Non-pigmented ciliary epithelial cell (primary cell): Measurements from ENCODE around the gene ADAM8.

Experiments
- DNase-seq: peaks from one replicate; pipeline ENCODE4 v3.0.0-alpha.2; 2010; ENCODE audit warnings: low read depth

ADAM8 gene

DNA sequence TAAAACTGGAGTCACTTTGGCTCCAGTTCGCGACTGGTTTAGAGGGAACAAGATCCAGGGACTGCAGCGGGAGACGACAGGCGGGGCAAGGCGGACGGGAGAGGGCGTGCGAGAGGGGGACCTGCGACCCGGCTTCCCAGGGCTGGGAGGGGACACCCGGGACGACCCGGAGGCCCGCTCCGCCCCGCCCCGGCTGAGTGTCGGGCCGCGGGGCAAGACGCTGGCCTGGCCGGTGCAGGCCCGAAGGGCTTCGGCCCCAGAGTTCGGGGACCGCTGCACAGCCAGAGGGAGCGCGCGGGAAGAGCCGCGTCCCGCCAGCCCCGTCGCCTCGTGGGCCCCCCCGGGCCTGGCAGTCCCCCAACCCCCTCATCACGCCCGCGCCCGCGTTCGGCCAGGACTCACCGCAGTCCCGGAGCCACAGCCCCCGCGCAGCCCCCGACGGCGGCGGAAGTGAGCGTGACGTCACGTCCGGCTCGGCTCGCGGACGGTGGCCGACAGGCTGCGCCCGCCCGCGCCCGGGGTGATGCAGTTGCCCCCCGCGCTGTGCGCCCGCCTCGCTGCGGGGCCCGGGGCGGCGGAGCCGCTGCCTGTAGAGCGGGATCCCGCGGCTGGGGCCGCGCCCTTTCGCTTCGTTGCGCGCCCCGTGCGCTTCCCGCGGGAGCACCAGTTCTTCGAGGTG is 31.9 kb upstream of the ADAM8 start, which contains the start of the genes TUBGCP2 and ZNF511:
TSS of gene TUBGCP2 (minus strand) at position 452 of the 679 bp plus-strand sequence. CDS start 5,931 bp downstream, outside the sequence.
TSS of gene ZNF511 (plus strand) at position 494 of the 679 bp plus-strand sequence. CDS start at position 524, 30 bp downstream.
- DNase-seq, result no peak

DNA sequence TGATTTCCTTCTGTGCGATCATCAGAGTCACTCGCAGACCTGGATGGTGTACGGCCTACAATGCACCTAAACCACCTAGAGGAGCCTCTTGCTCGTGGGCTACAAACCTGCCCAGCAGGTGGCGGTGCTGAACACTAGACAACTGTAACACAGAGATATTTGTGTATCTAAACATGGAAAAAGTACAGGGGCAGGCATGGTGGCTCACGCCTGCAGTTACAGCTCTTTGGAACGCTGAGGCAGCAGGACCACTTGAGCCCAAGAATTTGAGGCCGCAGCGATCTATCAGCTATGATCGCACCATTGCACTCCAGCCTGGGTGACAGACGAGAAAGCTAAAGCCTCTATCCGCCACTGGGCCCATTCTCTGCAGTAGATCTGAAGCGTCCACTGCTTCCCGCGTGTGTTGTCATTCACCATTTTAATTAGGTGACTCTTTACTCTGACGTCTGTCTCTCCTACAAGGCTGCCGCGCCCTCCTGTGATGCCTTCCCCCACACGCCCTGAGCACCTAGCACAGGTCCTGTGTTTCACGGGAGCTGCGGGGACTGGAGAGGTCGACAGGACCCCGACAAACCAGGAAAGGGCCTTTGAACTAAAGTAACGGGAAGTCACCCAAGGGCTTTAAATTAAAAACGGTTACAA is 31.2 kb upstream of the ADAM8 start:
- DNase-seq, result no peak

DNA sequence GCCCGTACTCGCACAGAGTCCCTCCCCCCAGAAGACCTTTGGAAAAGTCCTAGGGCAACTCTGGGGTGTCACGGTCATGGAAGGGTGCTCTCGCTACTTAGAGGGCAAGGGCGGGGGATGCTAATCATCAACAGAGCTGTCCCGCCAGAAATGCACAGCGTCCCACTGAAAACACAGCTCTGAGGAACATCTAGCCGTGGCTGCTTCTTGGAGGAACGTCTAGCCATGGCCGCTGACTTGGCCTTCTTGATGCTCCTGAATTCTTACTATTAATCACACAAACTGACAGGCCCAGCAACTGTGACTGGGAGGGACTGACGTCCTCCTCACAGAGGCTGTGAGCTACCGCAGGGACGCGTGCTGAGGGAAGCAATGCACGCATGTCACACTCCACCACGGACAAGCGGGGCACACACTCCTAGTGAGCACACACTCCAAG is 30.3 kb upstream of the ADAM8 start:
- DNase-seq, result no peak

DNA sequence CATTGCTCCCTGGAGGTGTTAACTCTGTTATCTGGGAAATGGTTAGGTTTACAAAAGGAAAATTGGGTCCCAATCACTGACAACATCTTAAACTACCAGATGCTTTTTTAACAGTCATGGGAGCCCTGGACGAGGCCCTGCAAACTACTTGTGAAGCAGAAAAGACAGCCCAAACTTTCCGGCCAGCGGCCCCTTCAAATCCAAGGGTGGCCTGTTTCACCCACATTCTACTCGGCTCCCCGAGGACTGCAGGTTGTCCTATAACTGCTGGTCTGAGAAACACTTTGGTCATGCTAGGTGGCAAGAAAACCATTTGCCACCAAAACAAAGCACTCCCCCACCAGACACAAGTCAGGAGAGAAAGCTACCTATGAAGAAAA is 29.4 kb upstream of the ADAM8 start:
- DNase-seq, result no peak

DNA sequence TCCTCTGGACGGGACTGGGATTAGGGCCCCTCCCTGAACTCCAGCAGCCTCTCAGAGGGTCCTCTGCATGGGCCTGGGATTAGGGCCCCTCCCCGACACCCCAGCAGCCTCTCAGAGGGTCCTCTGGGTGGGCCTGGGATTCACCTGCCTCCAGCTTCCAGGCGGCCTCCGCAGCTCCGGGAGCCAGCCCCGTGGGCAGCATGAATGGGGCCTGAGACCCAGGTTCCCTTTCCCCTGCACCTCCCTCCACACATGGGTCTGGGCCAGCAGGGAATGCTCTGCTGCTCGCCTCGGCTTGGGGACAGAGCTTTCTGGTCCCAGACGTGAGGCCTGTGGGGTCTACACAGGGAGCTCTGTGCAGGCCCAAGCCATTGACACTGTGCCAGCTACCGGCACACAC is 26.5 kb upstream of the ADAM8 start:
- DNase-seq, result no peak

DNA sequence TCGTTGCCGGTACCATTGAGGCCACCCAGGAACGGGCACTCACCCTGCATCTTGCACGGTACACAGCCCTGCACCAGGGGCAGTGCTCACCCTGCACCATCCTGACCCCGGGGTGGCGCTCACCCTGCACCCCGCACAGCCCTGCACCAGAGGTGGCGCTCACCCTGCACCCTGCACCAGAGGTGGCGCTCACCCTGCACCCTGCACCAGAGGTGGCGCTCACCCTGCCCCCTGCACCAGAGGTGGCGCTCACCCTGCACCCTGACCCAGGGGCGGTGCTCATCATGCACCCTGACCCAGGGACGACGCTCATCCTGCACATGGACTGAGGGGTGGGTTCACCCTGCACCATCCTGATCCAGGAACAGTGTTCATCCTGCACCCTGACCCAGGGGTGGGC is 25.6 kb upstream of the ADAM8 start:
- no peak for DNase-seq

DNA sequence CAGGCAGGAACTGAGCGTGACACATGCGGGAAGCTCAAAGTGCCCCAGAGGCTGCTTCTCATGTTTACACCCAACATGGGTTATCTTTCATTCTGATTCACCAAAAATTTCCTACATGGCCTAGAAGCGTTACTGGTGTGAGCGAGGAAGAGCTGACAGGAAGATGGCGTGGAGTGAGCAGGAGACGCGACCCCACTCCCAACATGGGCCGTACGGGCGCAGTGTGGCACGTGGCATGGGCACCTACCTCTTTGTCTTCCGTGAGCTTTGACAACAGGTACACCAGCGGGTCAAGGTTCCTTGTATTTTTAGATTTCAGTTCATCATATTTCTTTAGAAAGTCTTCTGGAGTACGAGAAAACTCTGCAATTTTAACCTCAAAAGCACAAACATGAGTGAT is 23.1 kb upstream of the ADAM8 start:
- DNase-seq, result no peak

DNA sequence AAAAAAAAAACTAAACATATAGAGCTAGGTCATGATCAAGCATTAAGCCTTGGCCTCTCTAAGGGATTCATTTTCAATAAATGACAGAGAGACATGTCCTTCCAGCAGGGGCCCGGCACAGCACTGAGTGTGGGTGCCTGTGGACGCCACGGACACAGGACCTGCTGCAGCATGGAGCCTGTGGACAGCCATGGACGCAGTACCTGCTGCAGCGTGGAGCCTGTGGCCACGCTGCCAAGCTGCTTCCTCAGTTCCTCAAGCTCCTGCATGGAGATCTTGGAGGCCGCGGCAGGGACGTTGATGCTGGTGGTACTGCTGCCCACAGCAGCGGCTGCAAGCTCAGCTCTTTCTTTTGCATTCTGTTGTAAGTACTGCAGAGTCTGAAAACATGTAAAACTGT is 22.6 kb upstream of the ADAM8 start:
- DNase-seq, result no peak

DNA sequence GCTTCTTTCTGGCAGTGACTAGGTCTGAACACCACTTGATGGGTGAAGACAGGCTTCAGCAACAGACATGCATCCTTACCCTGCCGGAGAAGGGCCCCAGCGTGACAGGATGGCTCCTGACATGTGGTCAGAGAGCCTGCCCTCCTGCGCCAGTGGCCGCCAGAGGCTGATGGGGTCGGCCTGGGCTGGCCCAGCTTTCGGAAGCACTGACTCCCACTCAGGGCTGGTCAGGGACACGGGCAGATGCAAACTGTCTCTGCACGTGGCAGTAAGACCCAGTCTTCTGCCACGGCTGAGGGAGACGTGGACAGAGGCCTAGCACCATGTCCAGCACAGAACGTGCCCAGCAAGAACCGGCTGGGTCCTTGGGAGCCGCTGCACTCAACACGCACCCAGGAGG is 21.8 kb upstream of the ADAM8 start:
- DNase-seq, result no peak

DNA sequence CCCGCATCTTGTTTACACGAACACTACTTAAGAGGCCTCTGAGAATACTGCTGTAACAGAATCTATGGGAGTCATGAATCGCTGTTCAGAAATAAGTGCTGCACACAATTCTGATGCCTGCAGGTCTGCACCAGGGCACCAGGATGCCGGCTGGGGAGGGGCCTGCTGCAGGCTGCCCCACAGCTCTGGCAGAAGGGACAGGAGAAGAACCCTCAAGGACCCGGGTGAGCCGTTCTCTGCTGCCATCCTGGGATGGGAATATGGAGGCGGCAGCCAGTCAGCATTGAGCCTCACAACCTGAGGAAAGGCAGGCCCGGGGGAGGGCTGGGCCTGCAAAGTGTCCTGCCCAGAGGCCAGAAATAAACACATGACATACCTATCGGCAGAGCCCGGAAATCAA is 20.8 kb upstream of the ADAM8 start:
- no peak for DNase-seq

DNA sequence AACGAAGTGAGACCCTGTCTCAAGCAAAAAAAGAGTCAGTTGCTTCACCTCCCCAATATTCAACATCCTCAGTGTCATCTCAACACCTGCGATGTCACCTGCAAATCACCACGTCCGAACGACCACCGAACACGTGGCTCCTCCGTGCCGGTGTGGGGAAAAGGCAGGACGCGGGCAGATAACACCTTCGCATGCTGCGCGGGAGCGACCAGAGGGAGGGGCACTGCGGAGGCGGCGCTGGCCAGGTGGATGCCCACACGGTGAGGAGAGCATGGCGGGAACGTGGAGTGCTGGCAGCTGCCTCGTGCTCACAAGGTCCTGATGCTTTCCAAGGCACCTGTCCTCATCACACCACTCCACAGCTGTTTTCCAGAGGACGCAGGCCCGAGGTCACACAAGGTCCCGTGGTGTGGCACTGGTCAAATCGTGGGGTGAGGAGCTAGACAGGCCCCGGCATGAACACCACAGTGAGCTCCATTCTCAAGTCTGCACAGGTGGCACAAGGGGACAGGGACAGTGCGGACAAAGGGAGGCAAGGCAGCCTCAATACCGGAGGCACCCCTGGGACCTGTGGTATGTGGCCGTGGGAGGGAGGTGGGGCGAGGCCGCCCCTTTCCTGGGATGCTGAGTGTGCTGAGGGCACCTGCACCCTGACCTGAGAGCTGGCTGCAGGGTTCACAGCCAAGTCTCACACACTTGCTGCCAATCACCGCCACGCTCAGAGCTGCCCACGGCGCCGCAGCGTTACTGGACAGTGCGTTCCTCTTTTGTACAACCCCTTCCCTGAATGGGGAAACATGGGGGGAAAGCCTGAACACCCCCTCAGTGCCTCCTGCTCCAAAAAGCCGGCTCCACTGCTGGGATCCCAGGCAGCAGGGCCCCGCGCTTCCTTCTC is 19.0 kb upstream of the ADAM8 start:
- DNase-seq, result no peak

DNA sequence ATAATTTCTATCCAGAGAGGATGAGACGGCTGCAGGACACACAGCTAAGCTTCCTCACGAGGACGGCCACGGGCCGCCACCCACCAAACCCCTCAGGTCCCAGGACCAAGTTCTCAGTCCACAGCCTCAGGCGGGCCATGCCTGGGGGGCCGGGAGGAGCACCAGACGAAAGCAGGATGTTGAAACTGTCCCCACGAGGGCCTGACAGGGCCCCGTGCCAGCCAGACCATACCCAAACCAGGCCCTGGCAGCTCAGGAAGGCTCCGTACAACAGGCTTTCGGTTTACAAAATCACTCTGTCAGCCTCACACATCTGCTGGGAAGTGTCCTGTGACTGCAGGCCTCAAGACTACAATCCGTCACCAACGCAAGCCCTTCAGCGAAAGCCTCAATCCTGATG is 17.5 kb upstream of the ADAM8 start:
- no peak for DNase-seq

DNA sequence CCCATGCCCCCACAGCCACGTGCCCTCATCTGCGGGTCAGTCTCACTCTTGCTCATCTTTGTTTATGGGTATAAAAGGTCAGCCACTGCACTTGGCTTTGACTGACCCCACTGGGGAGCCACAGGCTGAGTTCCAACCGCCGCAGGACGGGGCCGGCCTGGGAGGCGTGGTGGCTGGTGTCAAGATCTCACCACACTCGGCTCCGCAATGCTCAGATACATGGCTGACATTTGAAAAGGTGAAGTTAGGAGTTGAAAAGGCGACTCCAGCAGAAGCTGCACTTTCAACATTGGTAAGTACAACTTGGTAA is 17.1 kb upstream of the ADAM8 start:
- no peak for DNase-seq

DNA sequence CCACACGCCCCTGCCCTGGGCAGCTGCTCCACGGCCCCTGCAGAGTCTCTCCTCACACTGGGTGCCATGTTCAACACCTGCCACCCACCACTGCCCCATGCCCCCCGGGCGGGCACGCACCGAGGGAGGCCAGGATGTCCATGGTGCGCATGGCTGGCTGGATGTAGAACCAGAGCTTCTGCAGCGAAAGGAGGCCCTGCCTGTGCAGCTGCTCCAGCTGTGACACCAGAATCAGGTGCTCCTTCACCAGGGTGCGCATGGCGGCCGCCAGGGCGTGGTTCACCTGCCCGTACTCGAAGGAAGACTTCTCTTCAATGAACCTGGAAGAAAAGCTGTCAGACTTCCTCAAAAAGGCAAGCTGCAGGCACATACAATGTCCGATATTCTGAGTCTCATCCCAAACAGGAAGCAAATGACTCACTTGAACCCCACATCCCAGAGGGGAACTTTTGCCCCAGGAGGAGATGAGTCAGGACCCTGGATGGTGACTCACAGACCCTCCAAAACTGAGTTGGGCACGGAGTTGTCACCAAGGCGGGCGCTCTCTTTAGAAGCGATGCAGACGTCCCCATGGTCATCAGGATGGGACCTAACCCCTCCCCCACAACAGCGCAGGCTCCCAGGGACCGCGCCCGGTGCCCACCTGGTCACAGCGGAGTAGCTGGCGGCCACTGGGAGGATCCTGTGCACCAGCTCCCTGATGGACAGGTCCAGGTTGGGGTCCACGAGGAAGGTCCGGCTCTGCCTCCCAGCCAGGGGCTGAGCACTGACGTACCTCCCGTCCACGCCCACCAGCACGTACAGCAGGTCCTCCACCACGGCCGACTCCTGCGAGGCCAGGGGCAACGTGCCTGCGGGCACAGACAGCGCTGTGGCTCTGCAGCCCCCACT is 16.5 kb upstream of the ADAM8 start:
- peak; percentile 19 for DNase-seq

DNA sequence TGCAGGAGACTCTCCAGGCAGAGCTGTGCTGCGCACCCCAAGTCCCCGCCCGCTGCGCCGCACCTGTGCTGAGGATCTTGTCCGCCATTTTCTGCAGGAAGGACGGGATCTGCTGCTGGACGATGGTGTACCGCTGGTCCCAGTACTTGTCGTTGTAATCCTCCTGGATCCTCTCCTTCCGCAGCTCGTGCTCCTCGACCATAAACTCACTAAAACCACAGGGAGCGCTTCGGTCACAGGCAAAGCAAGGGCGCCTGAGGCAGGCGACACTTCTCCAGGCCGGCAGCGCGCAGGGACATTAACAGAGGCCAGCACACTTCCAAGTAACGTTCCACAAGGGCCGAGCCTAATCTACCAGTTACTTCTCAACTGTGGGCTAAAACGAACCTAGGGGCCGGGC is 13.1 kb upstream of the ADAM8 start:
- DNase-seq, result no peak

DNA sequence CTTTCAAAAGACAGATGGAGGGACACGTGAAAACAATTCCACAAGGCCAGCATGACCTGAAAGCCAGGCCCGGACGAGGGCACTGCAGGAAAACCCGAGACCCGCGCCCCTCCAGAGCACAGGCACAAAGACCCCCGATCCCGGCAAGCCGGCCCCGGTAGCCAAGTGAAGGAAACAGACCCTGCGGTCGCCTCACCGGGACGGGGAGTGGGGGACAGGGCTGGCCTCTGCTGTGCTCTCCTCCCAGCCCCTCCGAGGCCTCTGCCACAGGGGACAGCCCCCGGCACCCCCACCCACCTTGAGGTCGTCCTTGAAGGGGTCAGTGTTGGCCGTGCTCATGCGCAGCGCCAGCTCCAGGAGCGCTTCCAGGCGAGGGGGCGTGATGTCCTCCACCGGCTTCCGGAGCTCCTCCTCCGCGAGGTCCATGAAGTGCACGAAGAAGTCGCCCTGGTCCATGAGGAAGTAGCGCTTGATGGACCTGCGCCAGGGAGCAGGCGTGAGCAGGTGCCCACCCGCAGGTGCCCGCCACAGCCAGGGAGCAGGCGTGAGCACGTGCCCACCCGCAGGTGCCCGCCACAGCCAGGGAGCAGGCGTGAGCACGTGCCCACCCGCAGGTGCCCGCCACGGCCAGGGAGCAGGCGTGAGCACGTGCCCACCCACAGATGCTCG is 11.3 kb upstream of the ADAM8 start:
- no peak for DNase-seq

DNA sequence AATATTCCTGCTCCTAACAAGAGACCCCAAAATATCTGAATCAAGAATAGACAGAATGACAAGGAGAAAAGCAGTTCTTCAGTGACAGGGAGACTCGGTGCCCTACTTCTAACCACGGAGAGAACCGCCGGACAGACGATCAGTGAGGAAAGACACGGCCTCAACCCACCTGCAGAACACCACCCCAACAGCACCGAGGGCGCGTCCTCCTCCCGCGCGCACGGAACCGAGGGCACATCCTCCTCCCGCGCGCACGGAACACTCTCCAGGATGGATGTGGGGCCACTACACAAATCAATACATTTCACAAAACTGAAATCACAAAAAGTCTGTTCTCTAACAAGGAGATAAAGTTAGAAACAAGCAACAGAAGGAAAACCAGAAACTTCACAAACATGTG is 9.7 kb upstream of the ADAM8 start:
- DNase-seq, result no peak

DNA sequence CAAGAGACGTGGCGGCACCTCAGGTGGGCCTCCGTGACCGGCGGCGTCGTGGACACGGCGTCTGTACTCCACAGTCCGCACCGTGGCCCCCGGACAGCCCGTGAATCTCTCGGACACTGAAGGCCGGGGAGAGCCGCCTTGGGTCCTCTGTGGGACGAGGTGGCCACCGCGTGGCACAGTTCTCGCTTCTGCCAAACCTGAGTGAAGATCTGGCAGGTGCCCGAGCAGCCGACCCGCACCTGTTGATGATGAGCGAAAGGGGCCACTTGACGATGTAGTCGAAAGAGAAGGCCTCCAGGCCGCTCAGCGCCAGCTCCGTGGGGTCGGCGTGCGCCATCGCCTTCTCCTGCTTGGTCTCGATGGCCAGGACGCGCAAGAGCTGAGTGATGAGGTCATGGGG is 8.5 kb upstream of the ADAM8 start:
- DNase-seq, result no peak

DNA sequence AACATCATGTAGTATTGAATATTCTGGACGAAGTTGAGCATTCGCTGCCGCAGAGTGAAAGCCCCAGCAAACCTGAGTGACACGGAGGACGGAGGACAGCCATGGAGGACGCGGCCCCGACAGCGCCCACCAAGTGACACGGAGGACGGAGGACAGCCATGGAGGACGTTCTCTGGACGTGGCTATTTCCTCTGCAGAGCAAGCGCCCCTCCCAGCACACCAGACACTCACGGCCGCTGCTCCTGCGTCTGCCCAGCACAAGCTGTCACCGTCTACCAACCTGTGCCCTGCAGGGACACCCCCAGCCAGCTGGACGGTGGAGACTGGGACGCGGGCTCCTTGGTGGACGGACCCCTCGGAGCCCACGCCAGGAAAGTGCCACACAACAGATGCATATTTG is 7.3 kb upstream of the ADAM8 start:
- DNase-seq, result no peak

DNA sequence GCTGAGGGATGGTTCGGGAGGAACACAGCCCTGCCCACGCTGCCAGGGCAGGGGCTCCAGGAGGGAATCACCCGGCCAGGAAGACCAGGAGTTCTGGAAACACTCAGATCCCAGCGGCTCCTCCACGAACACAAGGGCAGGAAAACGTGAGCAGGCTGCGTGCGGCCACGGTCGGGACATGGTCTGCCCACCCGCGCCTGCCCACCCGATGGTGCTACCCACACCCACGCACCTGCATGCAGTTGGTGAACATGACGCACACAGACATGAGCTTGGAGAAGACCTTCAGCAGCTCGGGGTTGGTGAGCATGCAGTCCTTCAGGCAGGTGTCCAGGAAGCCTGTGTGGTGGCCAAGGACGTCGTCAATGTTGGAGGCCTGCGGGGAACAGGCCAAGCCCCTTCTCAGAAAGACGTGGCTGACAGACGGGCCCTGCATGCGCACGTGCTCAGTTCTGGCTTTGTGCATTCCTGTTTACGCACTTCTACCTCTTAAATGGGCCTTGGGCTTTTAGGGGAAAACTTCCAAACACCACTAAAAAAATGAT is 6.2 kb upstream of the ADAM8 start:
- DNase-seq, result no peak
